Measurements from ENCODE around the gene LY6G5B.

Gene LY6G5B

DNA sequence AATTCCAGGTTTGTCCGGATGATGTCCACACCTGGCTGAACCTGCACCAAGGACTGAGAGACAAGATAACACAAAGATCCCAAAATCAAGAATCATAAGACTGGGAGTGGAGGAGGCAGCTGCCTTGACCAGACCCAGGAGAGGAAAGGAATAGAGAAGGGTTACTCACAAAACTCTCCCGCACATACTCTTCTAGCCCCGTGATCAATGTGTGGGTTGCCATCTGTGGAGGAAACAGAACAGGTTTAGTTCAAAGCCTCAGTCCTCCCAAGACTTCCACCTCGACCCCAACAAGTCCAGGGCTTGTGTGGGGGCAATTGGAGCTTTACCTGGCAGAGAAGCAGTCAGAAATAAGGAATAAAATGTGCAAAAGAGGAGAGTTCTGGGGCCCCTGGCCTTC is 28.4 kb upstream of the LY6G5B start:
- DNase-seq, result no peak

- DNase-seq, result no peak
These were observed 26.8 kb upstream of the LY6G5B start for GRCh38 chr6:31642798-31643570.

DNA sequence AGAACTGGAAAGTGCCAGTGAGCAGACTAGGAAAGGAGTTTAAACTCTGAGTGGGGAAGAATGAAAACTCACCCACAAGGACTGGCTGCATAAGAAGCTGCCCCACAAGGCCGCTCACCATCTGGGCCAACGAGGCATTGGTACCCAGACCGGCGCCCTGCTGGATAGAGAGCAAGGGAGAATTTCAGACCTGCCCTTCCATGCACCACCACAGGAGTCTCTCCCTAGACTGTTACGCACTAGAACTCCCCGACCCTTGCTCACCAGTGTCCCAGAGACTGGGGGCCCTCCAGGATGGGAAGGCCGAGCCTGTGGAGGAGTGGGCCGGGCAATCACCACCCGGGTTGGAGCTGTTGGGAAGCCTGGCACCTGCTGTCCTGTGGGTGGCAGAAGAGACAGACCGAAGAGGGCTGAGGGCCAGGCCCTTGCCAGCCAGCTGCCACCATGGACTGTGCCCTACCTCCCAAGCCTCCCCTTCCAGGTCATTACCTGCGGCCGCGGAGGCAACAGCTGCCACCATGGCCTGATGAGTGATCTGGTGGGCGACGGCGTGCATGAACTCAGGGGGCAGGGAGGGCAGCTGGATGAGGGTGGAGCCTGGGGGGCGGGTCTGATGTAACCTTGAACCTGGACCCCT is 25.8 kb upstream of the LY6G5B start:
- no peak for DNase-seq

DNA sequence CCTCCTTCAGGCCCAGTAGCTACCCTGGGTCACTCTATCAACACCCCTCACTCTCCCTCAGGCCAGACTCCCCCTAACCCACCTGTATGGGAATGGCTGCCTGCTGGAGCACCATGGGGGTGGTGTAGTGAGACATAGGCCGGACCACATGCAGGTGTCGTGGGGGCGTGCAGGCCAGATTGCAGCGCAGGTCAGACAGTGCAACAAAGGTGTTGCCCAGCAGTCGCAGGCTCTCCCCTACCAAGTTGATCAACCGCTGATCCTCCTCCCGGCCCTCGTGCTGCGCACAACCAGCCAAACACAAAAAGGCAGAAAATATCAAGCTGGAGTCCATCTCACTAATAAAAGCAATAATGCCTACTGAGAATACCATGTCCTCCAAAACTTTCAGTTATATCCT is 24.5 kb upstream of the LY6G5B start:
- no peak for DNase-seq

GRCh38 chr6:31651602-31652191 is 18.1 kb upstream of the LY6G5B start:
- DNase-seq, result no peak

DNA sequence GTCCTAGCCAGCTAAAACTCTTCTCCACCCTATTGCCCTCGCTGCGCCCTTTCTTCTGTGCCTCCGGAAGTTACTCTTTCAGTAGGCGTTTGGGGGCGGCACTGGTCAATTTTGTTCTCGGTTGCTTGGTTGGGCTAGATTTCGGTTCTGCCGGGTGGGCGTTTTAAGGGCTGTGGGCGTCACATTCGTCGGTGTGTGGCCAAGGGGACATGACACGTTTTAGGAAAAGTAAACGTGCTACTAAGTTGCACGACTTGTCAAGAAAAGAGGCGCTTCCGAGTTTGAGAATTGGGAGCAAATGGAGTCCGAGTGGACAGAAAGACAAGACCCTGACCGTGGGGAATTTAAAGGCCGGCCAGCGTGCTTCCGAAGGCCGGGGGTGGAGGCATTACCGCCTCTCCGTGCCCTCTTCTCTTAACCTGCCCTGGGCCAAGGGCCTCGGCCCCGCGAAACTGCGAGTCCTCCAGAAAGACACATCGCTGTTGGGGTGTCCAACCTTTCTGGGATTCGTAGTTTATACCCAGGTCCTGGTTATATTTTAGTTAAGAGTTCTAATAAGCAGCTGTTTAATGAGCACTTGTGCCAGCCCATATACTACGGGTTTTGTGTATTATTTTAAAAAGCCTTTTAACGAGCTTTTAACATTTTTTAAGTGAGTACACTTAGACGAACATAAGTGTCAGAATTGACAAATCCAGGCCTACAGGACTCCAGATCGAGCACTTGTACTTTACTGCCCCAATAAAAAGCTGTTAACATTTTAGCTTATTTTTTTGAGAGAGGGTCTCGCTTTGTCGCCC is 16.7 kb upstream of the LY6G5B start:
- peak; percentile 87 for DNase-seq

- no peak for DNase-seq
These were observed 15.0 kb upstream of the LY6G5B start for GRCh38 chr6:31654574-31655348.

GRCh38 chr6:31655349-31656237 is 14.2 kb upstream of the LY6G5B start, which contains the start of gene APOM:
Gene APOM (plus strand): TSS chr6:31655894. CDS start chr6:31655967, 73 bp downstream.
- DNase-seq, result no peak

GRCh38 chr6:31657406-31658157 is 12.2 kb upstream of the LY6G5B start:
- DNase-seq, result no peak

DNA sequence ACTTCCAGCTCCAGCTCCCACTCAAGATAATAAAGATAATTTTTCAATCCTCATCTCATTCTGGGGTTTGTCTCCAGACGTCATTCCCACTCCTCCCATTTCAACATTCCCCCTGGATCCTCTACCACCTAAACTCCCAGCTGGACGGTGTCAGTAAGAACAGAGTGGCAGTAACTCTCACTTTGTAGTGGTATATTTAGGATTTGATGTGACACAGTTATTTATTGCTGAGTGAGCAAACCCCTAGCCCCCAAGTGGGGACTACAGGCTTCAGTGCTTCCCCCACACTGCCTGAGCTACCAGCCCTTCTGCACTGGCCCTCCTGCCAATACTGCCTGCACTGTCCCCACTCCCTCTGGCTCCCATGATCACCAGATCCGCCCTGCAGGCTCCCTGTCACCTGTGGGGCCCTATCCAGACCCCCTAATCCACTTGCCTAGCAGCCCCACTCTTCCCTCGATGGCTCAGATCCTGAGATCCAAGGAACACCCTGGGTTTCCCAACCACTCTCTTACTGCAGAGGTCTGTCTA is 11.6 kb upstream of the LY6G5B start:
- no peak for DNase-seq

- no peak for DNase-seq
These were observed 10.7 kb upstream of the LY6G5B start for GRCh38 chr6:31658983-31659648.

- no peak for DNase-seq
These were observed 10.0 kb upstream of the LY6G5B start for GRCh38 chr6:31659649-31660380.

- DNase-seq, result peak; percentile 59
These were observed 9.2 kb upstream of the LY6G5B start, which contains the start of gene C6orf47 for GRCh38 chr6:31660381-31661261. Gene C6orf47 (minus strand): TSS chr6:31660778. CDS start chr6:31659947, 831 bp downstream.

GRCh38 chr6:31661262-31662123 is 8.3 kb upstream of the LY6G5B start:
- DNase-seq, result no peak

- no peak for DNase-seq
These were observed 7.6 kb upstream of the LY6G5B start for GRCh38 chr6:31662124-31662723.
